Esophagus squamous epithelium (tissue), 5 donors: ENCODE data around the gene GUCA2A. TPM values are rescaled to one million over a fixed set of nuclear protein-coding genes. Genes with fewer than 3 reads are reported as not detected.

Experiments
- DNase-seq: peaks from one replicate; lab custom pipeline; 2025; lab: John Stamatoyannopoulos, UW
- H3K27ac ChIP-seq, 4 donors: fragments of 200-600 bp; sonication (generic); one replicate each; pipeline ENCODE4 v1.5.1; 2016 to 2019; ENCODE audit warnings: mild to moderate bottlenecking in 1 of 4
- H3K27me3 ChIP-seq, 4 donors: fragments of 200-600 bp; sonication (generic); 1 replicate in 3 of 4; 2 replicates in 1 of 4; pipeline versions ENCODE4 v1.5.1 to v1.6.0; 2017 to 2021; ENCODE audit warnings: antibody characterized with exemption in 1 of 4
- H3K36me3 ChIP-seq, 3 donors: fragments of 200-600 bp; sonication (generic); one replicate each; pipeline ENCODE4 v1.5.1; 2016 to 2019
- H3K4me1 ChIP-seq, 3 donors: fragments of 200-600 bp; sonication (generic); one replicate each; pipeline ENCODE4 v1.5.1; 2017 to 2019
- H3K4me3 ChIP-seq, 4 donors: fragments of 200-600 bp; sonication (generic); 1 replicate in 3 of 4; 2 replicates in 1 of 4; pipeline ENCODE4 v1.5.1; 2016 to 2019; ENCODE audit warnings: mild to moderate bottlenecking in 2 of 4, moderate library complexity in 1 of 4
- H3K9me3 ChIP-seq, 3 donors: fragments of 200-600 bp; sonication (generic); one replicate each; pipeline ENCODE4 v1.5.1; 2016 to 2019
- CTCF ChIP-seq, 6 experiments: fragments of 450-650 bp in 4 of 6; fragments of 200-600 bp in 2 of 6; sonication (generic) in 2 of 6; IDR thresholded peaks; one replicate each; pipeline ENCODE4 v1.5.1; 2016 to 2019; ENCODE audit warnings: antibody characterized with exemption in 6 of 6, mild to moderate bottlenecking in 4 of 6, moderate library complexity in 4 of 6
- POLR2A ChIP-seq, 4 donors: fragments of 450-650 bp; IDR thresholded peaks; one replicate each; pipeline ENCODE4 v1.6.1; 2017; ENCODE audit warnings: antibody characterized with exemption in 4 of 4, mild to moderate bottlenecking in 4 of 4, moderate library complexity in 3 of 4
- WGBS, 2 donors: methylation state at CpG; one replicate each; pipeline ENCODE4 v1.1.5; 2018; 5-methylcytosine and 5-hydroxymethylcytosine counted together
- intact Hi-C: fragments of 100-400 bp; cut with DNase I; formaldehyde crosslinking; loops from one replicate; pipeline ENCODE4 v1.15.0; 2022
- total RNA-seq, 4 donors: library from RNA; depleted of rRNA; stranded (reverse); fragments of >200 nt; gene quantifications; one replicate each; pipeline ENCODE4 v1.1.0, GENCODE V29; 2016
- donor health status: DM: yes; HTN: yes; CAD: no.

Gene GUCA2A
- total RNA-seq, 4 donors from 2014 or later = not detected

GRCh38 chr1:42157667-42158066 is 6.9 kb downstream of the GUCA2A start:
- H3K27ac ChIP-seq = no peak overlapping the region
- peaks cover 0 to 23% (median 0%) of the 10 kb centered on the region in 4 donors for H3K27me3 ChIP-seq
- H3K9me3 ChIP-seq = peaks cover 0 to 5% (median 5%) of the 10 kb centered on the region in 3 donors
- H3K4me3 ChIP-seq = no peak overlapping the region
- TF ChIP-seq CTCF (IDR thresholded peaks at IDR 0.05) (no peak), POLR2A (IDR thresholded peaks at IDR 0.05) (no peak)
- no peak for DNase-seq
- 46 to 65% methylated on average over 5 of the region's 7 CpGs for WGBS, 2 donors
- intact Hi-C loops = no loop called here
- no peaks in the 10 kb centered on the region for H3K36me3 ChIP-seq
- H3K4me1 ChIP-seq = peaks cover 0 to under 1% (median 0%) of the 10 kb centered on the region in 3 donors

- H3K4me1 ChIP-seq = peaks cover 0 to 7% (median 0%) of the 10 kb centered on the region in 3 donors
- H3K27me3 ChIP-seq = peaks cover 0 to 19% (median 0%) of the 10 kb centered on the region in 4 donors
- H3K9me3 ChIP-seq = no peaks in the 10 kb centered on the region
- intact Hi-C loops = no loop called here
- 69 to 88% methylated on average over 3 to 6 of the region's 12 CpGs for WGBS, 2 donors
- H3K4me3 ChIP-seq = no peak overlapping the region
- TF ChIP-seq POLR2A (IDR thresholded peaks at IDR 0.05) (no peak), CTCF (IDR thresholded peaks at IDR 0.05) (no peak)
- DNase-seq = no peak
- H3K27ac ChIP-seq = no peak overlapping the region
- no peaks in the 10 kb centered on the region for H3K36me3 ChIP-seq
Observed at GRCh38 chr1:42155362-42155761, 9.2 kb downstream of the GUCA2A start.

GRCh38 chr1:42154685-42155084 is 9.9 kb downstream of the GUCA2A start:
- Histone ChIP-seq H3K27ac (no peak overlapping the region), H3K9me3 (no peaks in the 10 kb centered on the region), H3K36me3 (no peaks in the 10 kb centered on the region), H3K4me1 (peaks cover 0 to 7% (median 0%) of the 10 kb centered on the region in 3 donors), H3K27me3 (peaks cover 0 to 19% (median 0%) of the 10 kb centered on the region in 4 donors), H3K4me3 (no peak overlapping the region)
- WGBS, 2 donors = 87 to 90% methylated on average over 10 to 11 of the region's 13 CpGs
- no peak for DNase-seq
- intact Hi-C loops = no loop called here
- no peak for TF ChIP-seq CTCF (IDR thresholded peaks at IDR 0.05)
- TF ChIP-seq POLR2A (IDR thresholded peaks at IDR 0.05) = no peak

DNA sequence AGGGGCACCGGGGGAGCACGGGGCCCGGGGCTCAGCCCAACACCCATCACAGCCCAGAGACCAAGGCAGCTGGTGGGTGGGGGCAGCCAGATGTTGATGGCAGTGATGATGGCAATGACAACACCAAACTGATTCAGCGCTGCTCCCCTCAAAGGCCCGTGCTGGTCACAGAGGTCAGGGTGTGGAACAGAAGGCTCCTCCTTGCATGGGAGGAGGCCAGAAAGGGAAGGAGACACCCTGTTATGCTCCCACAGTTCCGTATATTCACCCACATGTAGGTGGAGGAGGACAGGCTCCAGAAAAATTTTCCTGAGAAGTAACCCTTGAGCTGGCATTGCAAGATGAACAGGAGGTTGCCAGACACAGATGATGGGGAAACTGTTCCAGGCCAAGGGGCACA is 10.9 kb downstream of the GUCA2A start:
- Histone ChIP-seq H3K27me3 (peaks cover 0 to 27% (median 0%) of the 10 kb centered on the region in 4 donors), H3K4me3 (no peak overlapping the region), H3K4me1 (peaks cover 0 to 7% (median 0%) of the 10 kb centered on the region in 3 donors), H3K36me3 (no peaks in the 10 kb centered on the region), H3K27ac (no peak overlapping the region), H3K9me3 (no peaks in the 10 kb centered on the region)
- no peak for TF ChIP-seq POLR2A (IDR thresholded peaks at IDR 0.05)
- intact Hi-C loops = no loop called here
- 43 to 61% methylated on average over 1 to 3 of the region's 6 CpGs for WGBS, 2 donors
- DNase-seq = no peak

- intact Hi-C loops = no loop called here
- Histone ChIP-seq H3K4me3 (no peak within 1 kb of the TSS), H3K36me3 (no peaks in the 10 kb centered on the region), H3K4me1 (peaks cover 0 to 7% (median 0%) of the 10 kb centered on the region in 3 donors), H3K27ac (no peak within 1 kb of the TSS), H3K27me3 (peaks cover 0 to 33% (median 0%) of the 10 kb centered on the region in 4 donors), H3K9me3 (no peaks in the 10 kb centered on the region)
- 61 to 87% methylated on average over 2 to 7 of the region's 12 CpGs for WGBS, 2 donors
- DNase-seq = no peak
- TF ChIP-seq CTCF (IDR thresholded peaks at IDR 0.05) = no peak
Observed at GRCh38 chr1:42152907-42153600, 11.5 kb downstream of the GUCA2A start, which contains the start of gene GUCA2B. GUCA2B (plus strand) TSS chr1:42153410; CDS start chr1:42153451, 41 bp downstream.
